HepG2 (cell line): Measurements from ENCODE around the gene CHST1. TPM values are rescaled to one million over a fixed set of nuclear protein-coding genes. Genes with fewer than 3 reads are reported as not detected.

ENCODE experiments used
- ATAC-seq: fragments of 200-7000 bp; cut with Tn5 transposase; 3 replicates; pipeline ENCODE4 v1.9.1; 2020; ENCODE audit warnings: mild to moderate bottlenecking, moderate library complexity
- BruUV-seq: library from RNA; stranded (reverse); fragments of 400-500 nt; replicated peaks from 2 replicates; lab custom pipeline; 2021; lab: Mats Ljungman, UMichigan
- CTCF ChIA-PET: fragments of 300-600 bp; formaldehyde crosslinking; extraction: SDS; loops from one replicate; lab custom pipeline; 2021; ENCODE audit warnings: low total read pairs, inconsistent platforms, low intra/inter-chr PET ratio; lab: Yijun Ruan, JAX
- POLR2A ChIA-PET: fragments of 350-600 bp; sonication (Branson Sonifier 250); formaldehyde crosslinking; loops from one replicate; lab custom pipeline; 2020; ENCODE audit warnings: antibody characterized with exemption, inconsistent platforms; lab: Yijun Ruan, JAX
- DNase-seq: peaks from one replicate; pipeline ENCODE4 v3.0.0-alpha.2; 2015; ENCODE audit warnings: low spot score
- FAIRE-seq: peaks from 3 replicates; lab custom pipeline; 2011; peaks lifted over from hg19 to GRCh38; lab: Jason Lieb, UNC
- H2AFZ ChIP-seq: one replicate; pipeline ENCODE4 v1.6.1; 2011; ENCODE audit warnings: low read length, inconsistent platforms
- H3K27ac ChIP-seq: fragments of 300-600 bp; 3 replicates; pipeline ENCODE4 v1.8.0; 2011; ENCODE audit warnings: mixed run types, mild to moderate bottlenecking, mixed read lengths, low read length, inconsistent platforms; ENCODE audit not compliant: insufficient read depth; ENCODE audit errors: extremely low read length
- H3K27me3 ChIP-seq, 2 experiments: fragments of 200-600 bp in 1 of 2; 2 replicates in 1 of 2; 3 replicates in 1 of 2; pipeline versions ENCODE4 v1.6.0 to v1.8.0; 2011; ENCODE audit warnings: low read length in 2 of 2, mild to moderate bottlenecking in 2 of 2, moderate library complexity in 2 of 2, inconsistent platforms in 1 of 2; ENCODE audit not compliant: insufficient read depth in 2 of 2, control insufficient read depth in 1 of 2
- H3K36me3 ChIP-seq, 2 experiments: fragments of 200-600 bp in 1 of 2; replicated peaks in 1 of 2; 2 replicates in 1 of 2; 3 replicates in 1 of 2; pipeline versions ENCODE4 v1.5.1 to v1.8.0; 2011; ENCODE audit warnings: low read length in 2 of 2, inconsistent platforms in 1 of 2; ENCODE audit not compliant: insufficient read depth in 2 of 2, control insufficient read depth in 1 of 2
- H3K4me1 ChIP-seq: 2 replicates; pipeline ENCODE4 v1.5.1; 2012; ENCODE audit warnings: low read length, inconsistent platforms; ENCODE audit not compliant: insufficient read depth
- H3K4me2 ChIP-seq: 2 replicates; pipeline ENCODE4 v1.6.0; 2011; ENCODE audit warnings: low read depth, low read length, inconsistent platforms
- H3K4me3 ChIP-seq, 3 experiments: fragments of 200-600 bp in 1 of 3; sonication (generic), shearing (Covaris generic) in 1 of 3; replicated peaks in 1 of 3; 2 replicates each; pipeline ENCODE4 v1.5.1; 2011 to 2016; ENCODE audit warnings: low read length in 3 of 3, inconsistent platforms in 2 of 3, low read depth in 2 of 3, mild to moderate bottlenecking in 2 of 3, control low read depth in 1 of 3, mixed read lengths in 1 of 3; ENCODE audit not compliant: insufficient read depth in 1 of 3
- H3K79me2 ChIP-seq: one replicate; pipeline ENCODE4 v1.6.1; 2011; ENCODE audit warnings: low read length, inconsistent platforms; ENCODE audit not compliant: insufficient read depth
- H3K9ac ChIP-seq: 2 replicates; pipeline ENCODE4 v1.6.0; 2011; ENCODE audit warnings: mild to moderate bottlenecking, low read depth, low read length, inconsistent platforms; ENCODE audit not compliant: insufficient read depth
- H3K9me3 ChIP-seq: 2 replicates; pipeline ENCODE4 v1.5.1; 2012; ENCODE audit warnings: mild to moderate bottlenecking, low read length
- H4K20me1 ChIP-seq: 2 replicates; pipeline ENCODE4 v1.6.0; 2011; ENCODE audit warnings: inconsistent platforms, mild to moderate bottlenecking, low read length, moderate library complexity; ENCODE audit not compliant: insufficient read depth
- ARHGAP35 ChIP-seq: sonication (generic); formaldehyde crosslinking; IDR thresholded peaks from 2 replicates; pipeline ENCODE4 v1.9.0; 2022; ENCODE audit warnings: mild to moderate bottlenecking, inconsistent platforms, moderate library complexity, missing genetic modification reagents, borderline replicate concordance
- CTCF ChIP-seq: sonication (generic); formaldehyde crosslinking; IDR thresholded peaks from 2 replicates; pipeline ENCODE4 v1.5.0; 2020; ENCODE audit warnings: mild to moderate bottlenecking, missing genetic modification reagents, moderate library complexity
- NR2C2 ChIP-seq: sonication (generic); formaldehyde crosslinking; IDR thresholded peaks from 2 replicates; pipeline ENCODE4 v1.4.0; 2020; ENCODE audit warnings: missing genetic modification reagents, mild to moderate bottlenecking, moderate library complexity, borderline replicate concordance
- PBX2 ChIP-seq: IDR thresholded peaks from 2 replicates; pipeline ENCODE4 v1.6.1; 2016; ENCODE audit warnings: control low read depth
- PHF20 ChIP-seq: sonication (generic); formaldehyde crosslinking; IDR thresholded peaks from 2 replicates; pipeline ENCODE4 v1.5.0; 2020; ENCODE audit warnings: mild to moderate bottlenecking, missing genetic modification reagents
- RBFOX2 ChIP-seq: fragments of 200-400 bp; formaldehyde crosslinking; IDR thresholded peaks from 2 replicates; pipeline ENCODE4 v1.6.1; 2017; ENCODE audit warnings: low read depth, mild to moderate bottlenecking, low read length
- RFX1 ChIP-seq: fragments of 450-650 bp; IDR thresholded peaks from 2 replicates; pipeline ENCODE4 v1.6.1; 2017
- SAFB2 ChIP-seq: sonication (generic); formaldehyde crosslinking; IDR thresholded peaks from 2 replicates; pipeline ENCODE4 v1.5.1; 2020; ENCODE audit warnings: missing genetic modification reagents, low read depth, mild to moderate bottlenecking, borderline replicate concordance
- YEATS2 ChIP-seq: sonication (generic); formaldehyde crosslinking; IDR thresholded peaks from 2 replicates; pipeline ENCODE4 v1.4.0; 2020; ENCODE audit warnings: missing genetic modification reagents, borderline replicate concordance
- ZFX ChIP-seq: sonication (generic); formaldehyde crosslinking; IDR thresholded peaks from 2 replicates; pipeline ENCODE4 v1.4.0; 2020; ENCODE audit warnings: mild to moderate bottlenecking, low read depth, missing genetic modification reagents, moderate library complexity
- ZNF3 ChIP-seq: IDR thresholded peaks from 2 replicates; pipeline ENCODE4 v1.7.0; 2017; ENCODE audit warnings: inconsistent platforms
- ZNF362 ChIP-seq: sonication (generic); formaldehyde crosslinking; IDR thresholded peaks from 2 replicates; pipeline ENCODE4 v1.4.0; 2020; ENCODE audit warnings: missing genetic modification reagents, mild to moderate bottlenecking, borderline replicate concordance
- ZNF746 ChIP-seq: sonication (generic); formaldehyde crosslinking; IDR thresholded peaks from 2 replicates; pipeline ENCODE4 v1.8.0; 2022; ENCODE audit warnings: mild to moderate bottlenecking, missing genetic modification reagents
- ZSCAN5A ChIP-seq: sonication (generic); formaldehyde crosslinking; IDR thresholded peaks from 2 replicates; pipeline ENCODE4 v1.8.0; 2022; ENCODE audit warnings: mild to moderate bottlenecking, missing genetic modification reagents, borderline replicate concordance
- WGBS: methylation state at CpG from one replicate; pipeline ENCODE4 v1.1.6; 2017; ENCODE audit warnings: low lambda C conversion rate; 5-methylcytosine and 5-hydroxymethylcytosine counted together
- in situ Hi-C: cut with HindIII; loops from 2 replicates; pipeline ENCODE4 v1.10.0; 2017; ENCODE audit warnings: low pct_unique_long_range_greater_than_20kb; ENCODE audit not compliant: extremely low pct_ligation_motif_present
- intact Hi-C: fragments of 100-400 bp; cut with micrococcal nuclease; formaldehyde crosslinking; loops from one replicate; pipeline ENCODE4 v1.10.0; 2022; ENCODE audit not compliant: unreplicated experiment
- polyA plus RNA-seq, 8 experiments: library from polyadenylated mRNA; depleted of rRNA in 3 of 8; stranded (reverse) in 7 of 8; unstranded in 1 of 8; fragments of >200 nt; fragmentation: Illumina TruSeq in 4 of 8; extraction: Trizol in 4 of 8; gene quantifications; 2 replicates each; pipeline versions ENCODE4 v1.2.1 to v1.2.3, GENCODE V29; 2011 to 2016; ENCODE audit warnings: low read depth in 4 of 8, missing spikeins in 1 of 8, mixed read lengths in 1 of 8; ENCODE audit not compliant: insufficient read depth in 1 of 8
- total RNA-seq, 5 experiments: library from RNA; depleted of rRNA; stranded (reverse); fragments of >200 nt; fragmentation: Illumina TruSeq; extraction: Trizol; gene quantifications; 2 replicates each; pipeline ENCODE4 v1.2.3, GENCODE V29; 2016; ENCODE audit warnings: low read depth in 1 of 5

CHST1 gene
- total and polyA plus RNA-seq, 2 of the 13 experiments (the other 11 are each of a cell fraction or from before 2014, with no cell fraction given): not detected

GRCh38 chr11:45657496-45658260 is 7.7 kb downstream of the CHST1 start (continued):
- TF ChIP-seq CTCF (CRISPR knock-in tag): no peak
- no peak for TF ChIP-seq NR2C2 (CRISPR knock-in tag)
- no peak for TF ChIP-seq ZNF746 (CRISPR knock-in tag)
- no peak for TF ChIP-seq PBX2 (CRISPR knock-in tag)

GRCh38 chr11:45655831-45656230 is 9.6 kb downstream of the CHST1 start:
- ChIA-PET POLR2A (no interaction called here), CTCF (interaction anchor here (0.7 to 1.7 kb wide), 4 partner anchors 249 to 316 kb away, joined by 3 to 19 read pairs (median 6); no protein-coding TSS in a partner anchor)
- BruUV-seq: no TSS peak
- in situ Hi-C loops (no loop called here), intact Hi-C loops (loop anchor here (1.0 kb wide), 1 partner anchor 285 kb away; no protein-coding TSS in a partner anchor)
- H3K27me3 ChIP-seq: peaks cover 8 to 63% of the 10 kb centered on the region in 2 experiments; a peak in 4 of 5 replicates
- TF ChIP-seq YEATS2 (CRISPR knock-in tag) (no peak), ZFX (no peak), ARHGAP35 (CRISPR knock-in tag) (no peak), SAFB2 (no peak), RBFOX2 (no peak), ZSCAN5A (CRISPR knock-in tag) (no peak), ZNF746 (CRISPR knock-in tag) (no peak), RFX1 (no peak), ZNF3 (no peak), PHF20 (CRISPR knock-in tag) (no peak), ZNF362 (CRISPR knock-in tag) (no peak)
- H3K4me3 ChIP-seq: no peak overlapping the region
- H2AFZ ChIP-seq: no peak overlapping the region
- H3K9me3 ChIP-seq: no peaks in the 10 kb centered on the region
- DNase-seq: no peak
- H3K36me3 ChIP-seq: no peaks in the 10 kb centered on the region
- H4K20me1 ChIP-seq: no peaks in the 10 kb centered on the region
- 49% methylated on average over 4 of the region's 6 CpGs for WGBS
- H3K4me1 ChIP-seq: no peaks in the 10 kb centered on the region
- no peak for FAIRE-seq
- ATAC-seq: no peak
- H3K27ac ChIP-seq: no peak overlapping the region
- no peak overlapping the region for H3K9ac ChIP-seq
- H3K4me2 ChIP-seq: no peak overlapping the region
- no peaks in the 10 kb centered on the region for H3K79me2 ChIP-seq
